ENCODE data around the gene TUBE1. TPM values are rescaled to one million over a fixed set of nuclear protein-coding genes. Genes with fewer than 3 reads are reported as not detected.
"Not testable (repeated sequence)": the region's sequence is repeated elsewhere in the genome, so short reads cannot be mapped to it uniquely, and the experiment has no call there.

Gene TUBE1, protein sequence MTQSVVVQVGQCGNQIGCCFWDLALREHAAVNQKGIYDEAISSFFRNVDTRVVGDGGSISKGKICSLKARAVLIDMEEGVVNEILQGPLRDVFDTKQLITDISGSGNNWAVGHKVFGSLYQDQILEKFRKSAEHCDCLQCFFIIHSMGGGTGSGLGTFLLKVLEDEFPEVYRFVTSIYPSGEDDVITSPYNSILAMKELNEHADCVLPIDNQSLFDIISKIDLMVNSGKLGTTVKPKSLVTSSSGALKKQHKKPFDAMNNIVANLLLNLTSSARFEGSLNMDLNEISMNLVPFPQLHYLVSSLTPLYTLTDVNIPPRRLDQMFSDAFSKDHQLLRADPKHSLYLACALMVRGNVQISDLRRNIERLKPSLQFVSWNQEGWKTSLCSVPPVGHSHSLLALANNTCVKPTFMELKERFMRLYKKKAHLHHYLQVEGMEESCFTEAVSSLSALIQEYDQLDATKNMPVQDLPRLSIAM
- 10 to 100 TPM in 2 of 3 donors, 1 to 10 TPM in 1; 9.0 to 22.8 (median 11.5) TPM for polyA plus RNA-seq

DNA sequence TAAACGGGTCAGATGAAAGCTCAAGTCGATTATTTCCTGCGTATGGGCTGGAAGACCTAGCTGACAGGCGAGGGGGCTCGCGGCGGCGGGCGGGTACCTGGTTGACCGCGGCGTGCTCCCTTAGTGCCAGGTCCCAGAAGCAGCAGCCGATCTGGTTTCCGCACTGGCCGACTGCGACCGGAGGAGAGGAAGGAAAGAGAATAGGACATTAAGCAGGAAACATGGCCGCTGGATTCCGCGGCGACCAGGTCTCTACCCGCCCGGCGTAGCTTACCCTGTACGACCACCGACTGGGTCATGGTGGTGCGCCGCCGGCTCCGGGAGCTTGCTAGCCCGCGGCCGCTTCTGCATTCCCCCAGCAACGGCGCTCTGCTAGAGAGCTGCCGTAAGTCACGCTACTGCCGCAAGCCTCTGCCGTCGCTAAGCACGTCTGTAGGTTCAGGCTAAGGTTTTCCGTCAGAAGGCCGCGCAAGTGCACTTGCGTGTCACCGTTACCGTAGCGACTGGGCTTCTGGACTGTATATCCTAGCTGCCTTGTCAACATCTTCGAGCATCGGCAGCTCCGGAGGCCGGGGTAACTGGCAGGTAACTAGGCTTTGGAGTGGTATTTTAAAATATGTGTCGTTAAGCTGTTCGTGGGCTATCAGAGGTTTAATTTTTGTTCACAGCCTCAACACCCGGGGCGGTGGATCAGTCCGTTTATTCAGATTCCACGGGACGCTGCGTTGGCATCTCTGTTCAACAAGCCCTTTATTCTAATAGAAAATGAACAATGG is at the start of gene TUBE1, which contains the start of gene FAM229B:
TUBE1 (minus strand) TSS at position 347 of the 776 bp plus-strand sequence; CDS start at position 299, 48 bp downstream.
FAM229B (plus strand) TSS at position 456 of the 776 bp plus-strand sequence. CDS start 11,693 bp downstream, outside the sequence.
- H3K27ac ChIP-seq (ENCODE audit: low read depth, low read length) = no peak within 1 kb of the TSS
- WGBS, 3 donors = 0% methylated on average over 60 of the region's 60 CpGs

DNA sequence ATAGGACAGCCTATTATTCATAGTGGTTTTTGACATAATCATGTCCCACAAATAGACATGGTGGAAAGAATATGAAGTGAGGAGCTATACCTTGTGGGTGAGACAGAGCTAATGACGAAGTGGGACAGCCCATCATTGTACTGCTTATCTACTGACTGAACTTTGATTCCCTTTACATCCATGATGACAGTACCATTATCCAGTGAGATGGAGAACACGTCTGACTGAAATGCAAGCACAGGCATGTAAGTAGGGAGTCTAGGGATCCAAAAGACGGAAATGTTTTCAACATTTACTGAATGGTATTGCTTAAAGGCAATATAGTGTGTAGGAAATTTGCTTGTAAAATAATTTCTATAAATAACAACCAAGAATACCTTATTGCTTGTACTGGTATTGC is 43.6 kb upstream of the TUBE1 start:
- H3K27ac ChIP-seq (ENCODE audit: low read depth, low read length) = no peak overlapping the region
- 73 to 87% (median 82%) methylated on average over 3 of the region's 3 CpGs for WGBS, 3 donors

DNA sequence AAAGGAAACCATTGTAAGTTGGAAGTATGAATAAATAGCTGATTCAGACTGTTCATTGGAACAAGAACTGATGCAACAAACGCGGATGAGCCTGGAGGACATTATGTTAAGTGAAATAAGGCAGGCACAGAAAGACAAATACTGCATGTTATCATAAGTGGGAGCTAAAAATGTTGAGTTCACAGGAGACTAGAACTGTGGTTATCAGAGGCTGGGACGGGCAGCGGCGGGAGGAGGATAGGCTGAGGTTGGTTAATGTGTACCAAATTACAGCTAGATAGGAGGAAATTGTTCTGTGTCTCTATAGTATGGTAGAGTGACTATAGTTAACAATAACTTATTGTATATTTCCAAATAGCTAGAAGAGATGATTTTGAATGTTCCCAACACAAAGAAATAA is 40.9 kb upstream of the TUBE1 start:
- WGBS, 3 donors = 53 to 90% (median 82%) methylated on average over 5 of the region's 5 CpGs
- H3K27ac ChIP-seq (ENCODE audit: low read depth, low read length) = no peak overlapping the region

DNA sequence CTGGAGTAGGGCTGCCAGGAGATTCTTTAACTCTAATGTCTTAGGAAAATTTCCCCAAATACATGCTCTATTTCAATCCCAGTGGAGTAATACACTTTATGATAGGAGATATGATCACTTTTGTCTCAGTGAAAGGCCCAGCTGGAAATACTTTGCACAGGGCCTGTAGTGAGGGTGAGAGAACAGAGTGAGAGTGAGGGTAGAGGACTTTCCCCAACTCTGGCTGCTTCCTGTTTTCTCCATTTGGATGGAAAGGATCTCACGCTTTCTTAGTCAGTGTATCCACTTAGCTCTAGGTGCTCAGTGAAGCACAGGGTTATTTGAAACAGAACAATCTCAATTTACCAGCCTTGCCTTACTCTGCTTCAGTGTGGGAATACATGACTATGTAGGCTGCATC is 36.7 kb upstream of the TUBE1 start:
- no peak overlapping the region for H3K27ac ChIP-seq (ENCODE audit: low read depth, low read length)
- WGBS, 3 donors = 91 to 100% (median 96%) methylated on average over 1 of the region's 1 CpG

DNA sequence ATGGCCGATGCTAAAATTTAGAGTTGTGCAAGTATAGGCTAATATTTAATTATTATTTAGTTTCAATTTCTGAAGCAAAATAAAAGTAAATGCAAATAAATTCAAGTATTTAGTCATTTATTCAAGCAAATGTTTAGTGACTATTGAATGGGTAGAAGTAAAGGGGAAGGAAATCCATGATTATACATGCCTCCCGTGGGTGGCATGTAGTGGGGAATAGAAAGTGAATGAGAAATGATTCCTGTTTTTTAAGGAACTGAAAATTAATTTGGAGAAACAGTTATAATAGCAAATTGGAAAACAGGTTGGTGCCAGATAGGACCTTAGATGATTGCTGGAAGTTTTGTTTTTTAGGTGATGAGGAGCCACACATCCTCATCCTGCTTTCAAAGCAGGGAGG is 35.5 kb upstream of the TUBE1 start:
- no peak overlapping the region for H3K27ac ChIP-seq (ENCODE audit: low read depth, low read length)
- 65 to 88% (median 72%) methylated on average over 2 of the region's 2 CpGs for WGBS, 3 donors

DNA sequence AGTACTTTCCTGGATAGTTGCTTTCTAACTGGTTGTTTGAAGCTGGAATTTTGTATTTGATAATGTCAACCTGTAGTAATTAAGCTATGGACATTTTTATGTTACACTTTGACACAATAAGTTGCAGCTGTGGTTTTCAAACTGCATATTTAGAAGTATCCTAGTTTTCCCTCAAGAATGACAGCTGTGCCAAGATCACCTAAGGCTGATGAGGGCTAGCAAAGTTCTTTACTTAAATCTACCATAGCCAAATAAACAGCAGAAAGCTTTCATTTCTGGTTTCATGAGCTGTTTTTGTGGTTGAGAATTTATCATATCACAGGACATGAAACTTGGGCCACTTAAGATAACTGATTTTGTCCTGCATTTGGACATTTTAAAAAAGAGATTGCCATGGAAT is 30.8 kb upstream of the TUBE1 start:
- no peak overlapping the region for H3K27ac ChIP-seq (ENCODE audit: low read depth, low read length)

DNA sequence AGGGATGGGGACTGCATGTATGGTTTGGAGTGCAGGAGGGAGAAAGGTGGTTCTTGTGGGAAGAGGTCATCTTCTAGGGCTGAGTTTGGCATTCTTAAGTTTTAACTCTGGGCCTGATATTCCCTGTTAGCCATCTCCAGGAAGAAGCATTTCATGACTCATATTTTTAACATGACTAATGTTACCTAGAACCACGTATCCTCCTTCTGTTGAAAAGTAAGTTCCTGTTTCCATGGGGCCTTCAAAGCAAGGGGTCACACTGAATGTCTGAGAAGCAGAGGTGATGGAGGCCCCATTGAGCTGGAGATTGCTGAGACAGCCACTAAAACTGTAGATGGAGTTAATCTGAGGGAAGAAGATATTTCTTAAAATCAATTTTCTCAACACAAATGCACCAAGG is 30.3 kb upstream of the TUBE1 start:
- 38 to 93% (median 45%) methylated on average over 1 of the region's 1 CpG for WGBS, 3 donors
- no peak overlapping the region for H3K27ac ChIP-seq (ENCODE audit: low read depth, low read length)

DNA sequence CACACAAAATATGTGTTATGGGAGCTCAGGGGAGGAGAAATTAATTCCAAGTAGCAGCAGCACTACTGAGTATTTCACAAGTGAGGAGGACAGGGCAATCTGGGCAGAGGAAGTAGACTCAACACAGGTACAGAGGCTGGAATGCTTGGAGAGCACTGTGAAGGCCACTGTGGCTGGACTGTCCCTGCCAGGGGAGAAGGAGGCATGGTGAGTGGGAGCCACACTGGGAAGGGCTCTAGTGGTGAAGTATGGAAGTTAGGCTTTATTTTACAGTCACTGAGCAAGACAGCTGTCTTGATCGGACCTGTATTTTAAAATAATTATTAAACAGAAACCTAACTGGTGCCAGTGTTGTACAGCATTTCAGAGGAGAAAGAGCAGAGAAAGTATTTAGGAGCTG is 28.9 kb upstream of the TUBE1 start:
- 52 to 90% (median 86%) methylated on average over 1 of the region's 1 CpG for WGBS, 3 donors

DNA sequence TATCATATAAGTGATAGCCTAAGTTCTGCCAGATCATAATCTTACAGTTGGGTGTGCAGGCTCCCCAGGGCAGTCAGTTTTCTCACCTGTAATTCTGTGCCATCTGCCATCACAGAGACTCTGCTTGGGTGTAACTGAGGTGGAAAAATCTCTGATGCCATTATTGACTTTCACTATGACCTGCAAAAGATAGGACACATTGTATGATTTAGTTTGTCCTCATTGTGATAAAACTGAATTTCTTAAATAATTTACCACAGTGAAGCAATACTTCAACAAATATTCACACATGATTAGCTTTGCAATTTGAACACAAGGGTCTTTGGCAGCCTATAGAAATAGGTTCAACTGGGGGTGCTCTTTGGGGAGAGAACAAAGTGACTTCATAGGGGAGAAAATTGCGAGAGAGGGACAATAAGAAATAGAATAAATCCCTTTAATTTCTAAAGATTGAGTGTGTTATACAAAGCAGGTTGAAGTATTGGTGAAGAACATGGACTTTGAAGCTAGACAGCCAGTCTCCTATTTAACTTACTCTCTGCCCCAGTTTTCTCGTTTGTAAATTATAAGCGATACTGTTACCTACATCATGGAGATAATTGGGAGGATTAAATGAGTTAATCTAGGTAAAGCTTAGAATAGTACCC is 27.4 kb upstream of the TUBE1 start:
- no peak overlapping the region for H3K27ac ChIP-seq (ENCODE audit: low read depth, low read length)
- WGBS, 3 donors = 92 to 97% (median 95%) methylated on average over 3 of the region's 3 CpGs

More for the DNA sequence above, 28.9 kb upstream of the TUBE1 start:
- no peak overlapping the region for H3K27ac ChIP-seq (ENCODE audit: low read depth, low read length)

DNA sequence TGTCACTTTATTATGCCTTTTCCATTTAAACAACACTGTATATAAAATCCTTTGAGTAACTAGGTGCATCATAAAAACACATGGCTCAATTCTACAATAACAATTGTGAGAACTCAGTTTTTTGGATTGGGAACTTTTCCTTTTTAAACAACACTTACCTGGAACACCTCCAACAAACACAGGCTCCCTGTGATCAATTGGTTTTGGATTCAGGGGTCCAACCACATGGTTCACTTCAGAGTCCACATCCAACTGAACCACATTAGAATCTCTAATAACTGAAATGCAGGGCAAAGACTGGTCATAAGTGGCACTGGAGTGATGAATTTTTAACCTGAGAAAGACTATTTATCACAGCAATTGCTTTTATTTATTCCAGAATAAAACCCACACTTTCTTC is 26.6 kb upstream of the TUBE1 start:
- H3K27ac ChIP-seq (ENCODE audit: low read depth, low read length) = no peak overlapping the region

DNA sequence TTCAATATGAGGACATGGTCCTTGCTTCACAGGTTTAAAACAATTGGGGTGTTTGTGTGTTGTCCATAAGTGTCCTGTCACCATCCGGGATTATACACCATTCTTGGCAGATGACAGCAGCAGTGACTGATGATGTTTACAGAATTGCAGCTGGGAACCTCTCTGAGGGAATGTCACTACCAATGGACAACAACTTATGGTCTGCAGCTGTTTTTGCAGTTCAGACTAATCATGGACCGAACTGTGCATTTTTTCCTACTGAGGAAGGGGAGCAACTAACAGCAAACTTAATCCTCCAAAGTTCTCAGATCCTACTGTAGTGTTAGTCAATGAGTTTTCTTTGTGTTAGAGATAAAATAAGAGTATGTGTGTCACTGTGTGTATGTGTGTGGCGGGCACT is 26.1 kb upstream of the TUBE1 start:
- H3K27ac ChIP-seq (ENCODE audit: low read depth, low read length) = no peak overlapping the region
- 55 to 69% (median 64%) methylated on average over 3 of the region's 3 CpGs for WGBS, 3 donors

DNA sequence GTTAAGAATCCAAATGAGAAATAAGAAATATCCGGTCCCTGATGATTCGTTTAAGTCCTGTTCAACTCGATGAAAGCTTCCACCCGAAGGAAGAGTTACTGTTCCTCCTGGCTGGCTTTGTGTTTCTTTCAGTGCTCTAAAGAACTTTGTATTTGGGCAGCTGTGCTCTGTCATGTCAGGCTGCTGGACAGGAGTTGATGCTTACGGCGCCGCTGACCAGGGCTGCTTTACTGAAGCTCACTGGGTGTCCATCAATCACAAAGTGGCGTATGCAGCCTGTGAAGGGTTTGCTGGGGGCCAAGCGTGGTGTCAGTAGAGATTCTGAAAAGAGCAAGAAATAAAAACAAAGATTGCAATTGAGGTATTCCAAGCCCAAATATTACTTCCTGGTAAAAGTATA is 22.0 kb upstream of the TUBE1 start:
- no peak overlapping the region for H3K27ac ChIP-seq (ENCODE audit: low read depth, low read length)
- 34 to 69% (median 65%) methylated on average over 9 of the region's 9 CpGs for WGBS, 3 donors

DNA sequence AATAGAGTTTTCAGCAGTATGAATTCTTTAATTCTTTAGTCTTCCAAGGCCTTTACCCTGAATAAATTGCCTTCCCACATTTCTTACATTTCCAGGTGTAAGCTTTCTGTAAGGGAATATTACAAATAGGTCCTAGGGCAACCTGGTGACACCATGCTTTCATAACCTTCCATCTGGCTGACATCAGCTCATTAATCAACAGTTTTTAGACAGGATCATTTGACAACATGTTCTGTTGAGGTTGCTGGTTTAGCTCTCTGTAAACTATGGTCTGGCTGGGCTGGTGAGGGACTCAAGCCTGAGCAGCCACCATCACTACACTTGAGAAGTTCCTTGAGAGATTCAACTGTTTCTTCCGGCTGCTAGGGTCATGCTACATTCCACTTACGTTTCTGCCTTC is 19.3 kb upstream of the TUBE1 start:
- WGBS, 3 donors = 66 to 74% (median 71%) methylated on average over 2 of the region's 2 CpGs
- no peak overlapping the region for H3K27ac ChIP-seq (ENCODE audit: low read depth, low read length)

DNA sequence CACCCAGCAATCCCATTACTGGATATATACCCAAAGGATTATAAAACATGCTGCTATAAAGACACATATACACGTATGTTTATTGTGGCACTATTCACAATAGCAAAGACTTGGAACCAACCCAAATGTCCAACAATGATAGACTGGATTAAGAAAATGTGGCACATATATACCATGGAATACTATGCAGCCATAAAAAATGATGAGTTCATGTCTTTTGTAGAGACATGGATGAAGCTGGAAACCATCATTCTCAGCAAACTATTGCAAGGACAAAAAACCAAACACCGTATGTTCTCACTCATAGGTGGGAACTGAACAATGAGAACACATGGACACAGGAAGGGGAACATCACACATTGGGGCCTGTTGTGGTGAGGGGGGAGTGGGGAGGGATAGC is 18.7 kb upstream of the TUBE1 start:
- WGBS, 3 donors = 90 to 100% (median 97%) methylated on average over 2 of the region's 2 CpGs
- H3K27ac ChIP-seq (ENCODE audit: low read depth, low read length) = not testable (repeated sequence)

DNA sequence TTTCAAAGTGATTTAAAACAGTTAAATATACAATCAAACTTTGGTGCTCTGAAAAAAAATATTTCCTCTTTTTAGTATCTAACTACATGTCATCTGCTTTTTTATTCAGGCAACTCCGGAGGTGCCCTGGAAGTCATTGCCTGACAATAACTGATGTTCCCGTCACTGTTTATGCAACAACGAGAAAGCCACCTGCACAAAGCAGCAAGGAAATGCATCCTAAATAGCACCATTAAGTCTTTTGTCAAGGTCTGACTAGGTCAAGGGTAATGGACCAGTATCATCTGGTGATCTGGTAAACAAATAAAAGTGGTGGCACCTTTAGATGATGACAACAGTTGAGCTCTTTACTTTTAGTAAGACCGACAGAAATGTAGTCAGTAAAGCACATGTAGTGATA is 13.3 kb upstream of the TUBE1 start:
- WGBS, 3 donors = 63 to 72% (median 71%) methylated on average over 4 of the region's 4 CpGs

DNA sequence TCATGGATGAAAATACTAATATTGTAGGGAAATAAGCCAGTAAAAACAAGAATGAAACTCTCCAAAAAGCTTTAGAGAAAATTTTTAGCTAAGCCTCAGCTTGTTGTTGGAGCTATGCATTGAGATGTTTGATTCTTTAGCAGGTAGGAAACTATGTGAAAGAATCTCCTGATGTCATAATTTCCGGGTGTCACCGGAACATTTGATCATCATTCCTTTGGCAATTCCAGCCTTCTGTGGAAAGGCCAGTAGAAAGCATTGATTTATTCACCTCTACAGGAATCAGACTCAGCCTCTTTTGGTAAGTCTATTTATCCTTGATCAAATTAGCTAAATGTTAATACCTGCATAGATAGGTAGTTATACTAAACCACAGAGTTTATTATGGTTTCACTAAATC is 9.6 kb upstream of the TUBE1 start:
- no peak overlapping the region for H3K27ac ChIP-seq (ENCODE audit: low read depth, low read length)
- 86 to 95% (median 89%) methylated on average over 2 of the region's 2 CpGs for WGBS, 3 donors

More for the DNA sequence above, 13.3 kb upstream of the TUBE1 start:
- H3K27ac ChIP-seq (ENCODE audit: low read depth, low read length) = no peak overlapping the region

DNA sequence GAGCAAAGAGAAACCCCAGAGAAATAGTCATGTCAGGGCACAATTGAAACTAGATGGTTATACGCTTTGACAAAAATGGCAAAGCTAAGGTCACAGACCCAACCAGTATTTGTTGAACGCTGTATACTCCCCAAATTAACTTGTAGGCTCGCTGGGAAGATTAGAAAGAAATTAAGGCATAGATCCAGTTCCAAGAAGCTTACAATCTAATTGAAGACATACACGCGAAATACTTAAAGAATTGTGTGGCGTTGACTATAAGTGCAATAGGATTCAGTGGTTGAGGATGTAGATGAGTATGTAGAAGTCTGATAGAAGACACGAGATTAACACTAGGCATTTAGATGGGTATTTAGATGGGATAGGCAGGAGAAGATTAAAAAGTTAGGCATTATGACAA is 634 bp upstream of the TUBE1 start:
- 16 to 21% (median 18%) methylated on average over 7 of the region's 7 CpGs for WGBS, 3 donors

DNA sequence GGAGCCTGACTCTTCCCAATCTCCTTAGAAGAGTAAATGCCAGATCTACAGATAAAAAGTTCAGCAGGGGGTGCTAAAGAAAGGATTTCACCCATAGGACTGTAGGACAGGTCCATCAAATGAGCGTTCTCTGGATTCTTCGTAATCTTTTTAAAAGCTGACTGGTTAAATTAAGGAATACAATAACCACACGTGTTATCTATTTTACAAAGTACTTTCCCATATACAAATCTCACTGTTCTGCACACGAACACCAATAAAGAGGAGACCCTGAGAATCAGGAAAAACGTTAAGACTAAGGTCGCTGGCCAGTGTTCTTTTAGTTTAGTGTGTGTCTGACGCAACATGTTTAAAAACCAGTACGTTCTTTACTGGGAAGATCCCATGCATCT is 542 bp downstream of the TUBE1 start:
- no peak overlapping the region for H3K27ac ChIP-seq (ENCODE audit: low read depth, low read length)
- 0% methylated on average over 8 of the region's 8 CpGs for WGBS, 3 donors

More for the DNA sequence above, 634 bp upstream of the TUBE1 start:
- no peak overlapping the region for H3K27ac ChIP-seq (ENCODE audit: low read depth, low read length)
